GM21786 (cell line): ENCODE measurements around the gene CCDC110.
"Not testable (repeated sequence)": the region's sequence is repeated elsewhere in the genome, so short reads cannot be mapped to it uniquely, and the experiment has no call there.

Source experiments
- ATAC-seq: cut with Tn5 transposase; IDR thresholded peaks from one replicate; pipeline ENCODE4 v1.9.1; 2021; ENCODE audit not compliant: unreplicated experiment

The CCDC110 gene

GRCh38 chr4:185471235-185472102 is at the start of gene CCDC110:
CCDC110 (minus strand) TSS chr4:185471733; CDS start chr4:185471683, 50 bp downstream.
- ATAC-seq: peak; percentile 90

GRCh38 chr4:185520119-185520518 is 48.6 kb upstream of the CCDC110 start:
- no peak for ATAC-seq

GRCh38 chr4:185518494-185518893 is 47.0 kb upstream of the CCDC110 start:
- no peak for ATAC-seq

- no peak for ATAC-seq
Observed at GRCh38 chr4:185518069-185518468, 46.5 kb upstream of the CCDC110 start.

GRCh38 chr4:185515248-185515647 is 43.7 kb upstream of the CCDC110 start:
- no peak for ATAC-seq

GRCh38 chr4:185514182-185514697 is 42.7 kb upstream of the CCDC110 start:
- ATAC-seq: no peak

GRCh38 chr4:185513489-185514181 is 42.1 kb upstream of the CCDC110 start:
- no peak for ATAC-seq

GRCh38 chr4:185512516-185512915 is 41.0 kb upstream of the CCDC110 start:
- ATAC-seq: no peak

GRCh38 chr4:185511243-185511642 is 39.7 kb upstream of the CCDC110 start:
- not testable (repeated sequence) for ATAC-seq

GRCh38 chr4:185510806-185511205 is 39.3 kb upstream of the CCDC110 start:
- ATAC-seq: no peak

- no peak for ATAC-seq
Observed at GRCh38 chr4:185508181-185508580, 36.6 kb upstream of the CCDC110 start.

- ATAC-seq: no peak
Observed at GRCh38 chr4:185506422-185506821, 34.9 kb upstream of the CCDC110 start.

- no peak for ATAC-seq
Observed at GRCh38 chr4:185504098-185505047, 32.8 kb upstream of the CCDC110 start.

- ATAC-seq: no peak
Observed at GRCh38 chr4:185502386-185502785, 30.9 kb upstream of the CCDC110 start.

- no peak for ATAC-seq
Observed at GRCh38 chr4:185500576-185500975, 29.0 kb upstream of the CCDC110 start.

- no peak for ATAC-seq
Observed at GRCh38 chr4:185500035-185500434, 28.5 kb upstream of the CCDC110 start.

GRCh38 chr4:185488650-185489049 is 17.1 kb upstream of the CCDC110 start:
- no peak for ATAC-seq

GRCh38 chr4:185481401-185481800 is 9.9 kb upstream of the CCDC110 start:
- no peak for ATAC-seq

- ATAC-seq: peak; percentile 19
Observed at GRCh38 chr4:185480016-185480732, 8.6 kb upstream of the CCDC110 start.

GRCh38 chr4:185479507-185479971 is 8.0 kb upstream of the CCDC110 start:
- ATAC-seq: peak; percentile 93
